Measurements from ENCODE around the gene THSD7B.

Gene THSD7B

GRCh38 chr2:137336067-137336466 is 570.7 kb downstream of the THSD7B start:
- in situ Hi-C loops (cut with MboI; ENCODE audit: low sequenced_read_pairs): no loop called here

DNA sequence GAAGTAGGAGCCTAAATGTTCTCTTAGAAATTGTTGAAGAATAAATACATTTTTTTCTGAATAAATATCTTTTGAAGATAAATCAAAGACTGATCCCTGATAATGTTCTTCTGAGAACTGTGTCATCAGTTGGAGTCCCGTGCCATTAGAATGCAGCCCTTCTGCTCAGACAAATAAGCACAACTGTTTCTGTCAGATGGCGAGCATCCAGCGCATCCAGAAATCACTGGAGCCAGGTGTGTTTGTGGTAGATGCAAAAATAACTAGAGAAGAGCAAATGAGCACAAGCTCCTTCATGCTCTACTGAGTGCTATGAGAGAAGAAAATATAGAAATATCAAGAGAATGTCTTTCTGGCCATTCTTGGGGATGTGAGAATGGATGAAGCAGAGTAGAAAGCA is 573.7 kb downstream of the THSD7B start:
- in situ Hi-C loops (cut with MboI; ENCODE audit: low sequenced_read_pairs): no loop called here

GRCh38 chr2:137345994-137346393 is 580.6 kb downstream of the THSD7B start:
- in situ Hi-C loops (cut with MboI; ENCODE audit: low sequenced_read_pairs): no loop called here

DNA sequence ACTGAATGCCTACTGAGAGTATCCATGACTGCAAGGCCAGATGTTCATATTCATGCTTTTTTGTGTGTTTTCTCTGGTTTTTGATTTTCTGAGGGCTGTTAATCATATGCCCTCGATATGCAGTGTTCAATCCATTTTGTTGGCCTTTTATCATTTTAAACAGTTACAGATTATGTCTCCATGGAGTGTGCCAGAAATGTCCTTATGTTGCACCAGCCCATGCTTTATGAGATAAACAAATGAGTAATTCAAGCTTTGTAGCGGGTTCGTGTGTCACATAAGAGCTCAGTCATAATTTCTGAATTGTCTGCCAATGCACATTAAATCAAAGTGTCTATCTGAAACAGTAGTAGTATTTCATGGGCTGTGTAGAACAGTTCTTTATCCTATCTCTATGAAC is 583.0 kb downstream of the THSD7B start:
- in situ Hi-C loops (cut with MboI; ENCODE audit: low sequenced_read_pairs): no loop called here

GRCh38 chr2:137357634-137358033 is 592.3 kb downstream of the THSD7B start:
- in situ Hi-C loops (cut with MboI; ENCODE audit: low sequenced_read_pairs): no loop called here

GRCh38 chr2:137367361-137367760 is 602.0 kb downstream of the THSD7B start:
- in situ Hi-C loops (cut with MboI; ENCODE audit: low sequenced_read_pairs): no loop called here

GRCh38 chr2:137369106-137369505 is 603.8 kb downstream of the THSD7B start:
- in situ Hi-C loops (cut with MboI; ENCODE audit: low sequenced_read_pairs): no loop called here

GRCh38 chr2:137379186-137379585 is 613.8 kb downstream of the THSD7B start:
- in situ Hi-C loops (cut with MboI; ENCODE audit: low sequenced_read_pairs): no loop called here

DNA sequence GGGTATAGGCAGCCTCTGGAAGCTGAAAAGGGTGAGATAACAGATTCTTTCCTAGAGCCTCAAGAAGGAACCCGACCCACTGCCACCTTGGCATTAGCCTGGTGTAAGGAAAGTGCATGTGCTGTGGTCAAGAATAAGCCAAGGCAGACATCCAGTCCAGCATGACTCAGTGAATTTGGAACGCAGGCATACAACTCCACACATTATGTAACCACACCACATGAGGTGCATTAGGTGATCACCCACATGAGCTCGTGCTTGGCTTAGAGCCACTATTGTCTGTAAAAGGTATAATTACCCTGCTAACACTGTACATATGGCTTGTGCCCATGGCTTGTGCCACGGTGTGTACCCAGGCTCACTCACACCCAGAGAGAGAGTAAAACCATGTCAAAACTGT is 615.3 kb downstream of the THSD7B start:
- in situ Hi-C loops (cut with MboI; ENCODE audit: low sequenced_read_pairs): no loop called here

DNA sequence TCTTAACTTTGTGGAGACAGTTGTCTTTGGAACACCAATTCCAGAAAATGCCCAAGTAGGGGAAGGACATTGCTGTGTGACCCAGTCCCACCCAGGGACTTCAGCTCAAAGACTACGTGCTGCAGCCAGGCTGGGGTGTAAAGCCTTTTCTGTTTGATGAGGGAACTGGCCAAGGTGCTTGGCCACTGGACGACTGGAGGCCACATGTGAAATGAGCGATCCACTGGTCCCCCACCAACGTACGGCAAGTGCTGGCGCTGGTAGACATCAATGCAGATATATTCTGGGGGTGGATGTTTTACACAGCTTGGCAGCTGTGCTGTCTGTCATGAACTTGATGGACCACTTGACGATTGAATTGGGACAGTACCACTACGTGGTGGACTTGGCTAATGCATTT is 616.4 kb downstream of the THSD7B start:
- in situ Hi-C loops (cut with MboI; ENCODE audit: low sequenced_read_pairs): no loop called here

DNA sequence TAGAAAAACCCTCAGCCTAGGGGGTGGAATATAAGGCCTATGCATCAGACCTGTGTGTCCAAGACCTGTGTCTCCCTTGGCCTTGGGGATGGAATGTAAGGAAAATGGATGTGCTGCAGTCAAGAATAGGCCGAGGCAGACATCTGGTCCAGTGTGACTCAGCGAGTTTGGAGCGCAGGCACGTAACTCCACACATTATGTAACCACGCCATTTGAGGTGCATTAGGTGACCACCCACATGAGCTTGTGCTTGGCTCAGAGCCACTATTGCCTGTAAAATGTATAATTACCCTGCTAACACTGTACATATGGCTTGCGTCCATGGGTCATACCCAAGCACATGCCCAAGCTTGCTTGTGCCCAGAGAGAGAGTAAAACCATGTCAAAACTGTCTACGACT is 618.0 kb downstream of the THSD7B start:
- in situ Hi-C loops (cut with MboI; ENCODE audit: low sequenced_read_pairs): no loop called here

DNA sequence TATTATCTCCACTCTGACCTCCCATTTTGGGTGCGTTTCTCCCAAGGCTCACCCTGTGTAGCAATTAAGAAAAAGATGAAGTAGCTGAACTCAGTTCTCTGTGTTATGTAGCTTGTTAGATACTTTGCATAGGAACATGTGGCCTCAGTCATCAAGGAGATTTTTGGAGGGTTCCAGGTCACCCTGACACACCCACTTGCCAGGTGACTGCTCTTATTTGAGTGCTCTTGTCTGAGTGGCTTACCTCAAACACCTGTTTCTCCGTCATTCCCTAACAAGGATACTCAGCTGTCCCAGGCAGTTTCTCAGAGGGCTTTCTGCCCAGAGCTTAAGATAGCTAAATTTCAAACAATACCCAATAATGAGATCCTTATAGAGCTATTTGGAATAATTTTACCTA is 621.7 kb downstream of the THSD7B start:
- in situ Hi-C loops (cut with MboI; ENCODE audit: low sequenced_read_pairs): no loop called here

- in situ Hi-C loops (cut with MboI; ENCODE audit: low sequenced_read_pairs): no loop called here
Measured at GRCh38 chr2:137405496-137405895, 640.2 kb downstream of the THSD7B start.

- in situ Hi-C loops (cut with MboI; ENCODE audit: low sequenced_read_pairs): no loop called here
Measured at GRCh38 chr2:137411585-137411984, 646.2 kb downstream of the THSD7B start.

DNA sequence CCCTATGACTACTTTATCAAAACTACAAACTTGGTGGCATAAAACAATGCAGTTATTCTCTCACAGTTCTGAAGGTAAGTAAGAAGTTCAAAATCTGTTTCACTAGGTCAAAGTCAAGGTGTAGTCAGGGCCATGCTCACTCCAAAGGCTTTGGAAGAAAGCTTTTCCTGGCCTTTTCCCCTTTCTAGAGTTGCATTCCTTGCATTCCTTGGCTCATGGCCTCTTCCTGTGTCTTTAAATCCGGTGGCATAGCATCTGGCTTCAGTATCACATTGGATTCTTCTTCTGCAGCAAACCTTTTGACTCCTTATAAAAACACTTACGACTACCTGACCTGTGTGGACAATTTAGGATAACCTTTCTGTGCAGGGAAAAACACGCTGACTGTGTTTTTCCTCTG is 655.4 kb downstream of the THSD7B start:
- in situ Hi-C loops (cut with MboI; ENCODE audit: low sequenced_read_pairs): no loop called here

DNA sequence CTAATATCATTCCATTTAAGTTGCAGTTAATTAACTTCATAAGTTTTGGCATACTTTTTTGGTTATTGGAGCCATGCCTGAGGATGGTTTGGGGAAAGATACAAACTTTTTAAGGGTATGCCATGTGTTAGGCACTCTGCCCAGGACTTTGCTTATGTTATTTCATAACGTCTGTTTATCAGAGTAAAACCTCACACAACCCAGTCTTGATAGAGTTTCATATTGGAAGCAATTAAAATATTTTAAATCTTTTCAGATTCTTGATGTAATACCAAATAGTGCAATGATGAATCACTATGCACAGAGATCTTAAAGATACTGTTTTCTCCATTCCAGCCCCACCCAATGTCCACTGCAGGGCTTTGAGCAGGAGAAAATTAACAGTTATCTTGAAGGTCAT is 669.8 kb downstream of the THSD7B start:
- in situ Hi-C loops (cut with MboI; ENCODE audit: low sequenced_read_pairs): no loop called here

- in situ Hi-C loops (cut with MboI; ENCODE audit: low sequenced_read_pairs): no loop called here
Measured at GRCh38 chr2:137437386-137437785, 672.0 kb downstream of the THSD7B start.

- in situ Hi-C loops (cut with MboI; ENCODE audit: low sequenced_read_pairs): no loop called here
Measured at GRCh38 chr2:137444970-137445369, 679.6 kb downstream of the THSD7B start.

- in situ Hi-C loops (cut with MboI; ENCODE audit: low sequenced_read_pairs): no loop called here
Measured at GRCh38 chr2:137449454-137449853, 684.1 kb downstream of the THSD7B start.

- in situ Hi-C loops (cut with MboI; ENCODE audit: low sequenced_read_pairs): no loop called here
Measured at GRCh38 chr2:137454886-137455285, 689.5 kb downstream of the THSD7B start.

DNA sequence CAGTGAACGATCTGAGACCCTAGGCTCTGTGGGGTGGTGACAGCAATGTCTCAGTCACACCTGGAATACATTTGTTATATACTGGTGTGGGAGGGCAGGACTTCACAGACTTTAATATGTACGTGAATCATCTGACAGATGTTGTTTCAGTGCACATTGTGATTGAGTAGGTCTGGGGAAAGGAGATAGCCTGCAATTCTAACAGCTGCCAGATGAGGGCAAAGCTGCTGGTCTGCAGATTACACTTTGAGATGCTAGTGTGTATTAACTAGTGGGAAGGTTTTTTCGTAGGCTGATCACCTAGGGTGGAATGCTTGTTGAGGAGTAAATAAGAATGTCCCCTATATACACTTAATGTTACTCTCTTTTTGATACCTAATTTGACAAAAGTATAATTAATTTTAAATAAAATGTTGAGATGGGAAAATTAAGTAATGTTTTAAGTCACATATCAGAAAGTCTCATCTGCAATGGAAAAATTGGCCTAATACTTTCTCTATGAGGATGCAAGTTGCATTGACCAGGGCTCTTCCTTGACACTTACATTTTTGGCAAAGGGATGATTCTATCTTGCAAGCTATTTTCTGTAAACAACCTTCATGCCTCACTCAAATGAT is 702.0 kb downstream of the THSD7B start:
- in situ Hi-C loops (cut with MboI; ENCODE audit: low sequenced_read_pairs): no loop called here

DNA sequence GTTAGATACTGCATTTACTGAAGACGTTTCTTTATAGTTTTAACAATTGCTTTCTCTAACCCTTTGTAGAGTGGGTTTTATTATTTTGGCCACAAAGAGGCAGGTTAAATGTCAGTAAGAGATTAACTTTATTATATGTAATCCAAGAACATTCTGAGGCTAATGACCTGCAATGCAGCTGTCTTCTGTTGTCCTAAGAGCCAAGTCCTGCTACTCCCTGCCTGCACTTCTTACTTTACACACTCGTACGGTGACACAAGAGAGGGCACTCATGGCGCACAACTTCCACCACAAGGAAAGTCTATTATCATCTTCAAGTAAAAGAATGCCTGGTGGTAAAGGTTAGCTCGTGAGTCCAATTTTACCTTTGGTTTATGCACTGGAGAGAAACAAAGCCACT is 727.9 kb downstream of the THSD7B start:
- in situ Hi-C loops (cut with MboI; ENCODE audit: low sequenced_read_pairs): no loop called here

DNA sequence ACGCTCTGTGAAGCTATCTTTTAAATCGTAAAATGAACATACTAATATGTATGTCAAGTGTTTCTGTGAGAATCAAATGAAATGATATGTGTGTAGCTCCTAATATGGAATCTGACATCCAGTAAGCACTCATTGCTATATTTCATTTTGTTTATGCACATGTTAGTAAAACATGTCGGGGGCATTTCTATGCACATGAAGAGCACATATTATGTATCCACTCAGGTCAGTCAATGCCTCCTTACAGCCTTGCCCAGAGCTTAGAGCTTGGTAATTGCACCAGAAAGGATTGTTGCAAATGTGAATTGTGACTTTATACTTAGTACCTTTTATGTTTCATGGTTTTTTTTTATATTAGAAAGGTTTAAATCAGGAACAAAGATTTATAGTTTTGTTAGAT is 735.3 kb downstream of the THSD7B start:
- in situ Hi-C loops (cut with MboI; ENCODE audit: low sequenced_read_pairs): no loop called here

Measured in HL-60/S4 (cell line).